Measurements from ENCODE around the gene PFAS.

- no peak for TF ChIP-seq CTCF (IDR thresholded peaks at IDR 0.05)
- TF ChIP-seq POLR2A (IDR thresholded peaks at IDR 0.05): no peak
- no peak for TF ChIP-seq EP300 (IDR thresholded peaks at IDR 0.05)
Measured at GRCh38 chr17:8256291-8256690, 7.2 kb downstream of the PFAS start.

Data from gastroesophageal sphincter (tissue), 3 donors.